A549 (cell line): ENCODE data around the gene PAX1.

Experiments
- BHLHE40 ChIP-seq: IDR thresholded peaks from 2 replicates; pipeline ENCODE4 v1.6.1; 2012; ENCODE audit warnings: low read depth, low read length, inconsistent platforms
- CHD2 ChIP-seq: fragments of 150-350 bp; IDR thresholded peaks from 2 replicates; pipeline ENCODE4 v1.6.1; 2014; ENCODE audit warnings: low read length; ENCODE audit not compliant: partially characterized antibody
- EP300 ChIP-seq, 2 experiments: fragments of >200 bp; sonication (Bioruptor Twin); formaldehyde crosslinking; IDR thresholded peaks; 2 replicates in 1 of 2; 3 replicates in 1 of 2; pipeline ENCODE4 v1.6.1; 2016 to 2017
- JUN ChIP-seq, 2 experiments: fragments of >200 bp; sonication (Bioruptor Twin); formaldehyde crosslinking; IDR thresholded peaks; 2 replicates in 1 of 2; 3 replicates in 1 of 2; pipeline ENCODE4 v1.6.1; 2016 to 2017
- MAFK ChIP-seq: fragments of 450-650 bp; IDR thresholded peaks from 2 replicates; pipeline ENCODE4 v1.6.1; 2014; ENCODE audit not compliant: partially characterized antibody
- NR3C1 ChIP-seq: fragments of >200 bp; sonication (Bioruptor Twin); formaldehyde crosslinking; IDR thresholded peaks from 3 replicates; pipeline ENCODE4 v1.6.1; 2017
- PHF8 ChIP-seq: fragments of 200-600 bp; sonication (generic); IDR thresholded peaks from 2 replicates; pipeline ENCODE4 v1.6.1; 2016; ENCODE audit warnings: low read depth, mild to moderate bottlenecking, antibody characterized with exemption, moderate library complexity, borderline replicate concordance
- POLR2A ChIP-seq: IDR thresholded peaks from 2 replicates; pipeline ENCODE4 v1.6.1; 2012; ENCODE audit warnings: mild to moderate bottlenecking, low read length
- RAD21 ChIP-seq, 2 experiments: fragments of >200 bp in 1 of 2; sonication (Bioruptor Twin) in 1 of 2; formaldehyde crosslinking in 1 of 2; IDR thresholded peaks in 1 of 2; conservative IDR thresholded peaks in 1 of 2; 2 replicates in 1 of 2; 3 replicates in 1 of 2; pipeline ENCODE4 v1.6.1; 2012 to 2018; ENCODE audit warnings: inconsistent platforms in 1 of 2
- RFX5 ChIP-seq: fragments of 450-650 bp; IDR thresholded peaks from 2 replicates; pipeline ENCODE4 v1.7.1; 2014; ENCODE audit warnings: antibody characterized with exemption, mild to moderate bottlenecking, moderate library complexity
- SMC3 ChIP-seq: fragments of >200 bp; sonication (Bioruptor Twin); formaldehyde crosslinking; IDR thresholded peaks from 3 replicates; pipeline ENCODE4 v1.6.1; 2018; ENCODE audit warnings: inconsistent platforms
- TF ChIP-seq, protein P1 (sequence below): fragments of >200 bp; sonication (Bioruptor Twin); formaldehyde crosslinking; IDR thresholded peaks from 3 replicates; pipeline ENCODE4 v1.5.1; 2016
- TF ChIP-seq, protein P2 (sequence below): IDR thresholded peaks from 2 replicates; pipeline ENCODE4 v1.6.1; 2012
- TF ChIP-seq, protein P3 (sequence below): fragments of 450-650 bp; IDR thresholded peaks from 2 replicates; pipeline ENCODE4 v1.6.1; 2014; ENCODE audit warnings: antibody characterized with exemption

DNA sequence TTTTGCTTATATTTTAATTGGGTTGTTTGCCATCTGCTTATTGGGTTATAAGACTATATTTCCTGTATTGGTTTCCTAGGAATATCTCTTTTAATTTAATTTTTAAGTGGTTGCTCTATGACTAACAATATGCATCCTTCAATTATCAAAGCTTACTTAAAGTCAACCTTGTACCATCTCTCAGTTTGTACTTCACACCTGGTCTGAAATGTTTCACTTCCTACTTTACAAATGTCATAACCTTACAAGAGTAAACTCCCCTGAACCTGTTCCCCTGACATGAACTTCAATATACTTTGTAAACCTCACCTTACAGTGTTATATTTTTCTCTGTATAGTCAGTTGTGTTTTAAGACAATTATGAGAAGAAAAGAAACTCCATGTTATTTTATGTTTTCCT, 35.8 kb downstream of the PAX1 start:
- TF ChIP-seq POLR2A = no peak
- TF ChIP-seq, protein P1, sequence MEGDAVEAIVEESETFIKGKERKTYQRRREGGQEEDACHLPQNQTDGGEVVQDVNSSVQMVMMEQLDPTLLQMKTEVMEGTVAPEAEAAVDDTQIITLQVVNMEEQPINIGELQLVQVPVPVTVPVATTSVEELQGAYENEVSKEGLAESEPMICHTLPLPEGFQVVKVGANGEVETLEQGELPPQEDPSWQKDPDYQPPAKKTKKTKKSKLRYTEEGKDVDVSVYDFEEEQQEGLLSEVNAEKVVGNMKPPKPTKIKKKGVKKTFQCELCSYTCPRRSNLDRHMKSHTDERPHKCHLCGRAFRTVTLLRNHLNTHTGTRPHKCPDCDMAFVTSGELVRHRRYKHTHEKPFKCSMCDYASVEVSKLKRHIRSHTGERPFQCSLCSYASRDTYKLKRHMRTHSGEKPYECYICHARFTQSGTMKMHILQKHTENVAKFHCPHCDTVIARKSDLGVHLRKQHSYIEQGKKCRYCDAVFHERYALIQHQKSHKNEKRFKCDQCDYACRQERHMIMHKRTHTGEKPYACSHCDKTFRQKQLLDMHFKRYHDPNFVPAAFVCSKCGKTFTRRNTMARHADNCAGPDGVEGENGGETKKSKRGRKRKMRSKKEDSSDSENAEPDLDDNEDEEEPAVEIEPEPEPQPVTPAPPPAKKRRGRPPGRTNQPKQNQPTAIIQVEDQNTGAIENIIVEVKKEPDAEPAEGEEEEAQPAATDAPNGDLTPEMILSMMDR = no peak
- TF ChIP-seq NR3C1 = no peak
- TF ChIP-seq RFX5 = no peak
- TF ChIP-seq, protein P2, sequence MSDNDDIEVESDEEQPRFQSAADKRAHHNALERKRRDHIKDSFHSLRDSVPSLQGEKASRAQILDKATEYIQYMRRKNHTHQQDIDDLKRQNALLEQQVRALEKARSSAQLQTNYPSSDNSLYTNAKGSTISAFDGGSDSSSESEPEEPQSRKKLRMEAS = no peak
- TF ChIP-seq EP300 (IDR thresholded peaks at IDR 0.05) = no peak
- no peak for TF ChIP-seq MAFK
- no peak for TF ChIP-seq RAD21 (conservative IDR thresholded peaks at IDR 0.05 in 1 of 2, IDR thresholded peaks at IDR 0.05 in 1 of 2)
- no peak for TF ChIP-seq JUN (IDR thresholded peaks at IDR 0.05)
- TF ChIP-seq BHLHE40 = no peak
- no peak for TF ChIP-seq PHF8
- TF ChIP-seq SMC3 = no peak
- TF ChIP-seq, protein P3, sequence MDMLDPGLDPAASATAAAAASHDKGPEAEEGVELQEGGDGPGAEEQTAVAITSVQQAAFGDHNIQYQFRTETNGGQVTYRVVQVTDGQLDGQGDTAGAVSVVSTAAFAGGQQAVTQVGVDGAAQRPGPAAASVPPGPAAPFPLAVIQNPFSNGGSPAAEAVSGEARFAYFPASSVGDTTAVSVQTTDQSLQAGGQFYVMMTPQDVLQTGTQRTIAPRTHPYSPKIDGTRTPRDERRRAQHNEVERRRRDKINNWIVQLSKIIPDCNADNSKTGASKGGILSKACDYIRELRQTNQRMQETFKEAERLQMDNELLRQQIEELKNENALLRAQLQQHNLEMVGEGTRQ = no peak
- no peak for TF ChIP-seq CHD2
